ENCODE results near the gene KDM4F. TPM values are rescaled to one million over a fixed set of nuclear protein-coding genes. Genes with fewer than 3 reads are reported as not detected.

KDM4F gene
- polyA plus RNA-seq, 1 donor from 2014 or later: not detected

GRCh38 chr11:95042239-95042638, 7.0 kb upstream of the KDM4F start:
- no peaks in the 10 kb centered on the region for H3K79me2 ChIP-seq (replicated peaks; ENCODE audit: insufficient read depth, low read length)
- no peaks in the 10 kb centered on the region for H3F3A ChIP-seq (ENCODE audit: insufficient read depth, low read length, poor library complexity, severe bottlenecking)
- H3K4me3 ChIP-seq (ENCODE audit: low read length): no peak overlapping the region
- no peak overlapping the region for H3K27ac ChIP-seq (ENCODE audit: low read length)
- H3K27me3 ChIP-seq (ENCODE audit: insufficient read depth, low read depth, low read length): no peaks in the 10 kb centered on the region
- no peak overlapping the region for H3K9ac ChIP-seq (ENCODE audit: low read length)
- no peaks in the 10 kb centered on the region for H3K9me2 ChIP-seq (ENCODE audit: insufficient read depth, low read length)
- TF ChIP-seq CTCF (IDR thresholded peaks at IDR 0.05; ENCODE audit: poor library complexity, severe bottlenecking) (no peak), TAF1 (IDR thresholded peaks at IDR 0.05; ENCODE audit: low read depth) (no peak), EZH2 (IDR thresholded peaks at IDR 0.05; ENCODE audit: borderline replicate concordance, insufficient read depth, low read length, poor library complexity, severe bottlenecking) (no peak), REST (IDR thresholded peaks at IDR 0.05; ENCODE audit: borderline replicate concordance) (no peak), EP300 (conservative IDR thresholded peaks at IDR 0.05; ENCODE audit: poor library complexity, severe bottlenecking) (no peak), SMC3 (conservative IDR thresholded peaks at IDR 0.05; ENCODE audit: poor library complexity) (no peak), RAD21 (conservative IDR thresholded peaks at IDR 0.05) (no peak), MXI1 (conservative IDR thresholded peaks at IDR 0.05; ENCODE audit: poor library complexity, severe bottlenecking) (no peak), POLR2AphosphoS5 (IDR thresholded peaks at IDR 0.05) (no peak)
- no peaks in the 10 kb centered on the region for H4K20me1 ChIP-seq (ENCODE audit: insufficient read depth)
- no peak overlapping the region for H2AFZ ChIP-seq (ENCODE audit: low read depth, low read length)
- H3K36me3 ChIP-seq (ENCODE audit: insufficient read depth, low read length): no peaks in the 10 kb centered on the region
- H3K4me2 ChIP-seq (ENCODE audit: low read length): no peak overlapping the region
- H3K9me3 ChIP-seq (ENCODE audit: low read length): no peaks in the 10 kb centered on the region

- Histone ChIP-seq H3K4me3 (ENCODE audit: low read length) (no peak overlapping the region), H3K9me2 (ENCODE audit: insufficient read depth, low read length) (no peaks in the 10 kb centered on the region), H3K9ac (ENCODE audit: low read length) (no peak overlapping the region), H3K4me2 (ENCODE audit: low read length) (no peak overlapping the region), H3F3A (ENCODE audit: insufficient read depth, low read length, poor library complexity, severe bottlenecking) (no peaks in the 10 kb centered on the region), H3K79me2 (replicated peaks; ENCODE audit: insufficient read depth, low read length) (no peaks in the 10 kb centered on the region), H3K9me3 (ENCODE audit: low read length) (no peaks in the 10 kb centered on the region), H3K27ac (ENCODE audit: low read length) (no peak overlapping the region), H4K20me1 (ENCODE audit: insufficient read depth) (no peaks in the 10 kb centered on the region), H3K27me3 (ENCODE audit: insufficient read depth, low read depth, low read length) (no peaks in the 10 kb centered on the region), H2AFZ (ENCODE audit: low read depth, low read length) (no peak overlapping the region), H3K36me3 (ENCODE audit: insufficient read depth, low read length) (no peaks in the 10 kb centered on the region)
- TF ChIP-seq EZH2 (IDR thresholded peaks at IDR 0.05; ENCODE audit: borderline replicate concordance, insufficient read depth, low read length, poor library complexity, severe bottlenecking) (no peak), RAD21 (conservative IDR thresholded peaks at IDR 0.05) (no peak), MXI1 (conservative IDR thresholded peaks at IDR 0.05; ENCODE audit: poor library complexity, severe bottlenecking) (no peak), TAF1 (IDR thresholded peaks at IDR 0.05; ENCODE audit: low read depth) (no peak), SMC3 (conservative IDR thresholded peaks at IDR 0.05; ENCODE audit: poor library complexity) (no peak)
These were observed 6.3 kb upstream of the KDM4F start for GRCh38 chr11:95042906-95043305.

Measured in neural cell (in vitro differentiated cells).